Myocyte (in vitro differentiated cells): ENCODE measurements around the gene CHCHD6. TPM values are rescaled to one million over a fixed set of nuclear protein-coding genes. Genes with fewer than 3 reads are reported as not detected.

Source experiments
- DNase-seq: peaks from one replicate; pipeline ENCODE4 v3.0.0-alpha.2; 2012; ENCODE audit warnings: low read depth
- total RNA-seq: library from RNA; depleted of rRNA; stranded (reverse); fragments of >200 nt; gene quantifications from 2 replicates; pipeline ENCODE4 v1.2.3, GENCODE V29; 2014

CHCHD6 gene
- total RNA-seq, 1 donor from 2014 or later, result 11.8 TPM

GRCh38 chr3:126668450-126669401 is 35.3 kb upstream of the CHCHD6 start:
- DNase-seq, result no peak

- no peak for DNase-seq
Observed at GRCh38 chr3:126671521-126671920, 32.5 kb upstream of the CHCHD6 start.

- DNase-seq, result no peak
Observed at GRCh38 chr3:126672340-126672739, 31.7 kb upstream of the CHCHD6 start.

GRCh38 chr3:126672741-126673140 is 31.3 kb upstream of the CHCHD6 start:
- DNase-seq, result no peak

- no peak for DNase-seq
Observed at GRCh38 chr3:126676919-126677705, 26.9 kb upstream of the CHCHD6 start.

- no peak for DNase-seq
Observed at GRCh38 chr3:126677862-126678503, 26.1 kb upstream of the CHCHD6 start.

- peak; percentile 13 for DNase-seq
Observed at GRCh38 chr3:126678693-126679317, 25.2 kb upstream of the CHCHD6 start.

GRCh38 chr3:126679318-126679751 is 24.7 kb upstream of the CHCHD6 start:
- DNase-seq, result peak; percentile 84

- DNase-seq, result no peak
Observed at GRCh38 chr3:126679831-126680666, 24.0 kb upstream of the CHCHD6 start.

- no peak for DNase-seq
Observed at GRCh38 chr3:126680667-126681055, 23.4 kb upstream of the CHCHD6 start.

GRCh38 chr3:126682009-126682408 is 22.0 kb upstream of the CHCHD6 start:
- no peak for DNase-seq

- DNase-seq, result no peak
Observed at GRCh38 chr3:126683069-126683468, 21.0 kb upstream of the CHCHD6 start.

GRCh38 chr3:126684218-126684751 is 19.8 kb upstream of the CHCHD6 start:
- DNase-seq, result peak; percentile 78

- peak; percentile 94 for DNase-seq
Observed at GRCh38 chr3:126685021-126685420, 19.0 kb upstream of the CHCHD6 start.

GRCh38 chr3:126685493-126685892 is 18.5 kb upstream of the CHCHD6 start:
- DNase-seq, result peak; percentile 49

- DNase-seq, result no peak
Observed at GRCh38 chr3:126691765-126692164, 12.3 kb upstream of the CHCHD6 start.

- DNase-seq, result no peak
Observed at GRCh38 chr3:126692858-126693257, 11.2 kb upstream of the CHCHD6 start.

- DNase-seq, result peak; percentile 62
Observed at GRCh38 chr3:126693921-126694320, 10.1 kb upstream of the CHCHD6 start.

- DNase-seq, result no peak
Observed at GRCh38 chr3:126696701-126697267, 7.3 kb upstream of the CHCHD6 start.

GRCh38 chr3:126699011-126699410 is 5.0 kb upstream of the CHCHD6 start:
- DNase-seq, result peak; percentile 55
